ENCODE measurements around the gene EXOC6B.

Gene EXOC6B

GRCh38 chr2:72146347-72147302, 679.2 kb downstream of the EXOC6B start:
- DNase-seq (ENCODE audit: low read depth, low spot score), result no peak

GRCh38 chr2:72145658-72146329, 680.0 kb downstream of the EXOC6B start:
- no peak for DNase-seq (ENCODE audit: low read depth, low spot score)

- no peak for DNase-seq (ENCODE audit: low read depth, low spot score)
Measured at GRCh38 chr2:72145289-72145657, 680.6 kb downstream of the EXOC6B start.

- DNase-seq (ENCODE audit: low read depth, low spot score), result no peak
Measured at GRCh38 chr2:72144632-72145288, 681.1 kb downstream of the EXOC6B start.

- no peak for DNase-seq (ENCODE audit: low read depth, low spot score)
Measured at GRCh38 chr2:72144274-72144631, 681.6 kb downstream of the EXOC6B start.

- DNase-seq (ENCODE audit: low read depth, low spot score), result no peak
Measured at GRCh38 chr2:72143441-72144273, 682.2 kb downstream of the EXOC6B start.

- DNase-seq (ENCODE audit: low read depth, low spot score), result no peak
Measured at GRCh38 chr2:72142570-72143440, 683.0 kb downstream of the EXOC6B start.

- no peak for DNase-seq (ENCODE audit: low read depth, low spot score)
Measured at GRCh38 chr2:72141881-72142451, 683.9 kb downstream of the EXOC6B start.

- no peak for DNase-seq (ENCODE audit: low read depth, low spot score)
Measured at GRCh38 chr2:72141032-72141645, 684.7 kb downstream of the EXOC6B start.

- DNase-seq (ENCODE audit: low read depth, low spot score), result no peak
Measured at GRCh38 chr2:72140621-72140960, 685.2 kb downstream of the EXOC6B start.

- DNase-seq (ENCODE audit: low read depth, low spot score), result no peak
Measured at GRCh38 chr2:72139874-72140620, 685.8 kb downstream of the EXOC6B start.

- DNase-seq (ENCODE audit: low read depth, low spot score), result no peak
Measured at GRCh38 chr2:72139471-72139873, 686.4 kb downstream of the EXOC6B start.

GRCh38 chr2:72138921-72139381, 686.9 kb downstream of the EXOC6B start:
- no peak for DNase-seq (ENCODE audit: low read depth, low spot score)

- no peak for DNase-seq (ENCODE audit: low read depth, low spot score)
Measured at GRCh38 chr2:72138011-72138881, 687.6 kb downstream of the EXOC6B start.

- DNase-seq (ENCODE audit: low read depth, low spot score), result no peak
Measured at GRCh38 chr2:72137498-72138010, 688.3 kb downstream of the EXOC6B start.

- DNase-seq (ENCODE audit: low read depth, low spot score), result no peak
Measured at GRCh38 chr2:72136933-72137497, 688.8 kb downstream of the EXOC6B start.

- no peak for DNase-seq (ENCODE audit: low read depth, low spot score)
Measured at GRCh38 chr2:72136331-72136730, 689.5 kb downstream of the EXOC6B start.

All from brain pericyte (primary cell).